ENCODE results near the gene PDS5B. TPM values are rescaled to one million over a fixed set of nuclear protein-coding genes. Genes with fewer than 3 reads are reported as not detected.

PDS5B gene
- total RNA-seq, 4 donors from 2014 or later, result 37.1 to 78.9 (median 44.9) TPM

DNA sequence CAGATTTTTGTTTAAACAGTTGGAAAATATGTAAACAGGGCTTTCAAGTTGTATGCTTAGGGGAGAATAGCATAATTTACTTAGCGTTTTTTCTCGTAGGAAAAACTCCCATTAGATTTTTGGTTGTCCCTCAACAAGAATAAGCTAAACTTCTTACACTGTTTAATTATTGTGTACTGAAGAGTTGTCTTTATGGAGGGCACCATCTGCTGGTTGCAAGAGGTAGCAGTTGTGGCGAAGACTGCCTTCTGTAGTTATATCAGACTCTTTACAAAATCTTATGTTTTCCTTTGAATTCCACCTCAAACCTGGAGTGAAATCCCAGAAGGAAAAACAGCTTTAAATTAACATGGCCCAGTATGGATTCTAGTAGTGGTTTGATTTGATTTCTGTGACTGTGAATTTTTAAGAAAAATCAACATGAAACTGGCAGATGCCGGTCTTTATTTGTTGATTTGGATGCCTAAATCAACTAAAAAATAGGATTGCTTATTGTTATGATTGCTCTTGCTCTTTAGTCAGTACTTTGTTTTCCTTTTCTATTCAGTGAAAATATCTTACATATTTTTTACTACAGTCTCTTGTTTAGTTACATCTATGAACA is 53.4 kb downstream of the PDS5B start:
- Histone ChIP-seq H3K4me3 (no peak overlapping the region), H3K4me1 (peaks cover 0 to 50% (median 0%) of the 10 kb centered on the region in 3 donors), H3K36me3 (no peaks in the 10 kb centered on the region), H3K27ac (no peak overlapping the region), H3K27me3 (no peaks in the 10 kb centered on the region), H3K9me3 (no peaks in the 10 kb centered on the region)
- ATAC-seq, result peak; percentile 77
- 26 to 38% methylated on average over 4 of the region's 4 CpGs for WGBS, 2 donors (ENCODE audit: low coverage in 1 of 2)
- no peak for TF ChIP-seq POLR2A (IDR thresholded peaks at IDR 0.05)
- TF ChIP-seq EP300 (IDR thresholded peaks at IDR 0.05), result no peak
- TF ChIP-seq, protein P1, sequence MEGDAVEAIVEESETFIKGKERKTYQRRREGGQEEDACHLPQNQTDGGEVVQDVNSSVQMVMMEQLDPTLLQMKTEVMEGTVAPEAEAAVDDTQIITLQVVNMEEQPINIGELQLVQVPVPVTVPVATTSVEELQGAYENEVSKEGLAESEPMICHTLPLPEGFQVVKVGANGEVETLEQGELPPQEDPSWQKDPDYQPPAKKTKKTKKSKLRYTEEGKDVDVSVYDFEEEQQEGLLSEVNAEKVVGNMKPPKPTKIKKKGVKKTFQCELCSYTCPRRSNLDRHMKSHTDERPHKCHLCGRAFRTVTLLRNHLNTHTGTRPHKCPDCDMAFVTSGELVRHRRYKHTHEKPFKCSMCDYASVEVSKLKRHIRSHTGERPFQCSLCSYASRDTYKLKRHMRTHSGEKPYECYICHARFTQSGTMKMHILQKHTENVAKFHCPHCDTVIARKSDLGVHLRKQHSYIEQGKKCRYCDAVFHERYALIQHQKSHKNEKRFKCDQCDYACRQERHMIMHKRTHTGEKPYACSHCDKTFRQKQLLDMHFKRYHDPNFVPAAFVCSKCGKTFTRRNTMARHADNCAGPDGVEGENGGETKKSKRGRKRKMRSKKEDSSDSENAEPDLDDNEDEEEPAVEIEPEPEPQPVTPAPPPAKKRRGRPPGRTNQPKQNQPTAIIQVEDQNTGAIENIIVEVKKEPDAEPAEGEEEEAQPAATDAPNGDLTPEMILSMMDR (IDR thresholded peaks at IDR 0.05), result peak; percentile 67 to 86 (median 82)
- no peak for TF ChIP-seq POLR2AphosphoS5 (IDR thresholded peaks at IDR 0.05)

DNA sequence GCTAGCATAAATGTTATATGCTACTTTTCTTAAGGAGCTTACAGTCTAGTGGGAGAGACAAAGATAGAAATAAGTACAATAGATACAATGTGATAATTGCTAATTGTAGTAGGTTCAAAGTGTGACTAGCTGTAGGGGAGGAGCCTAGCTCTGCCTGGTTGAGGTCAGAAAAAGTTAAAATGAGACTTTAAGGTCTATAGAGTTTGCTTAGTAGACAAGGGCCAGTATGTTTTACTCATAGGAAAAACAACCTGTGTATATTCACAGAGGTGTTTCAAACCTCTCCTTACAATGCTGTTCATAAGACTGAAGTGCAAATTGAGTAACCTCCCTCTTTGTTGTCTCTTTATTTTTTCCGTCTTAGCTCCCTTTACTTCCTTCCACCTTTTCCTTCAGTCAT is 56.1 kb downstream of the PDS5B start:
- Histone ChIP-seq H3K9me3 (no peaks in the 10 kb centered on the region), H3K4me1 (peaks cover 0 to 50% (median 0%) of the 10 kb centered on the region in 3 donors), H3K36me3 (no peaks in the 10 kb centered on the region), H3K27ac (no peak overlapping the region), H3K27me3 (no peaks in the 10 kb centered on the region), H3K4me3 (no peak overlapping the region)
- no peak for ATAC-seq
- TF ChIP-seq POLR2AphosphoS5 (IDR thresholded peaks at IDR 0.05) (no peak), POLR2A (IDR thresholded peaks at IDR 0.05) (no peak), EP300 (IDR thresholded peaks at IDR 0.05) (no peak)
- TF ChIP-seq, protein P1 (IDR thresholded peaks at IDR 0.05), result no peak
- 30 to 55% methylated on average over 1 of the region's 1 CpG for WGBS, 2 donors (ENCODE audit: low coverage in 1 of 2)

DNA sequence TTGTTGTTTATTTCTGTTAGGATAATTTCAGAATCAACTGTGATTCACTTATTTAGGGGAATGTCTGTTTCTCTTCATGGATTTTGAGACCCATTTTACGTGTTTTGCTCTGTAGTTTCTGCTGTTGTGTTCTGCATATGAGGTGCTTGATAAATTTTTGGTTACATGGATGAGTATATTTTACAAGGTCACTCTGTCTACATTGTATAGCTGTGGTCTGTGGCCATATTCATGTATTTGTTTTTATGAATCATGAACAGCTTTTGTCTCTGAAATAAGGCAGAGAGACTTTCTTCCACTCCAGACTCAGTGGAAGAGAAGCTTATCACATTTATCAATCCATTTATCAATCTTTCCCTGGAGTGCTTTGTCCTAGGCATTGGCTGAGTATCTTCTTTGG is 56.6 kb downstream of the PDS5B start:
- TF ChIP-seq EP300 (IDR thresholded peaks at IDR 0.05), result no peak
- TF ChIP-seq POLR2AphosphoS5 (IDR thresholded peaks at IDR 0.05), result no peak
- TF ChIP-seq, protein P1 (IDR thresholded peaks at IDR 0.05), result no peak
- TF ChIP-seq POLR2A (IDR thresholded peaks at IDR 0.05), result no peak
- peaks cover 0 to 49% (median 0%) of the 10 kb centered on the region in 3 donors for H3K4me1 ChIP-seq
- H3K9me3 ChIP-seq, result no peaks in the 10 kb centered on the region
- no peak overlapping the region for H3K27ac ChIP-seq
- H3K36me3 ChIP-seq, result no peaks in the 10 kb centered on the region
- H3K4me3 ChIP-seq, result no peak overlapping the region
- no peaks in the 10 kb centered on the region for H3K27me3 ChIP-seq
- 25 to 63% methylated on average over 1 of the region's 1 CpG for WGBS, 2 donors (ENCODE audit: low coverage in 1 of 2)
- no peak for ATAC-seq

DNA sequence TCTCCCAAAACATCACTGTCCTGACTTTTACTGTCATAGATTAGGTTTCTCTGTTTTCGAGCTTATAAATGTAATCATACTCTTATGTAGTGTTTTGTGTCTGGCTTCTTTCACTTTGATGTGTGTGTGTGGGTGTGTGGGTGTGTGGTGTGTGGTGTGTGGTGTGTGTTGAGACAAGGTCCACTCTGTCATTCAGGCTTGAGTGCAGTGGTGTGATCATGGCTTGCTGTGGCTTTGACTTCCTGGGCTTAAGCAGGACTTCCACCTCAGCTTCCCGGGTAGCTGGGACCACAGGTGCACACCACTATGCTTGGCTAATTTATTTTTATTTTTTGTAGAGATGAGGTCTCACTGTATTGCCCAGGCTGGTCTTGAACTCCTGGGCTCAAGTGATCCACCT is 59.6 kb downstream of the PDS5B start:
- Histone ChIP-seq H3K4me1 (peaks cover 0 to 39% (median 0%) of the 10 kb centered on the region in 3 donors), H3K27ac (no peak overlapping the region), H3K36me3 (no peaks in the 10 kb centered on the region), H3K27me3 (no peaks in the 10 kb centered on the region), H3K9me3 (no peaks in the 10 kb centered on the region), H3K4me3 (no peak overlapping the region)
- TF ChIP-seq POLR2AphosphoS5 (IDR thresholded peaks at IDR 0.05), result no peak
- TF ChIP-seq, protein P1 (IDR thresholded peaks at IDR 0.05), result no peak
- no peak for TF ChIP-seq POLR2A (IDR thresholded peaks at IDR 0.05)
- TF ChIP-seq EP300 (IDR thresholded peaks at IDR 0.05), result no peak
- no peak for ATAC-seq
- 88 to 91% methylated on average over 1 of the region's 2 CpGs for WGBS, 2 donors (ENCODE audit: low coverage in 1 of 2)

DNA sequence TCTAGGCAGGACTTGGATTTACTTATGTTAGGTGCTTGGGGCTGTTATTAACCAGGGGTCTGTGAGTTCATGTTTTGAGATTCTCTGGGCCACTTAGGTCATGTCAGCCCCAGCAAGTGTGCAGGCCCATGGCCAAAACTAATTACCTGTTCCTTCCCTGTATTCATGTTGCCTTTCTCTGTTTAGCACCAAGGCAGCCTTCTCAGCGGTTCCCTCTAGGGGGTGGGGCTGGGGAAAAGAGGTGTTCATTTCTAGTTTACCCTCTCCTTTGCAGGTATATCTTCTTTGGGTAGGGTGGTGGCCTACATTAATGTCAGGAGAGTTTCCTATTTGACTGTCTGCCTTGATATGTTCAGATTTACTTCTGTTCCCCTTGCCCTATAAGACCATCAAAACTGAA is 61.7 kb downstream of the PDS5B start:
- TF ChIP-seq, protein P1 (IDR thresholded peaks at IDR 0.05), result no peak
- no peak for TF ChIP-seq EP300 (IDR thresholded peaks at IDR 0.05)
- TF ChIP-seq POLR2AphosphoS5 (IDR thresholded peaks at IDR 0.05), result no peak
- no peak for TF ChIP-seq POLR2A (IDR thresholded peaks at IDR 0.05)
- no peaks in the 10 kb centered on the region for H3K27me3 ChIP-seq
- no peak overlapping the region for H3K27ac ChIP-seq
- H3K9me3 ChIP-seq, result no peaks in the 10 kb centered on the region
- peaks cover 0 to 33% (median 0%) of the 10 kb centered on the region in 3 donors for H3K4me1 ChIP-seq
- H3K36me3 ChIP-seq, result no peaks in the 10 kb centered on the region
- no peak for ATAC-seq
- H3K4me3 ChIP-seq, result no peak overlapping the region
- WGBS, 2 donors (ENCODE audit: low coverage in 1 of 2), result 67 to 100% methylated on average over 1 of the region's 1 CpG

All from gastroesophageal sphincter (tissue), 4 donors.